Stimulated activated CD8-positive, alpha-beta memory T cell treated with anti-CD3 and anti-CD28 coated beads, Interleukin-12 subunit alpha, Interleukin-12 subunit beta, amount 100 ng/mL, for 24 hours (primary cell): ENCODE data around the gene AMY1A.
"Not testable (repeated sequence)": the region's sequence is repeated elsewhere in the genome, so short reads cannot be mapped to it uniquely, and the experiment has no call there.

ENCODE experiments used
- DNase-seq: peaks from one replicate; pipeline ENCODE4 v3.0.0-alpha.2; 2020; ENCODE audit errors: extremely low read depth

Gene AMY1A

GRCh38 chr1:103655460-103655859 lies at the start of gene AMY1A:
Gene AMY1A, plus strand, starts transcription at chr1:103655760. Its CDS starts 571 bp downstream, at chr1:103656331.
- not testable (repeated sequence) for DNase-seq

DNA sequence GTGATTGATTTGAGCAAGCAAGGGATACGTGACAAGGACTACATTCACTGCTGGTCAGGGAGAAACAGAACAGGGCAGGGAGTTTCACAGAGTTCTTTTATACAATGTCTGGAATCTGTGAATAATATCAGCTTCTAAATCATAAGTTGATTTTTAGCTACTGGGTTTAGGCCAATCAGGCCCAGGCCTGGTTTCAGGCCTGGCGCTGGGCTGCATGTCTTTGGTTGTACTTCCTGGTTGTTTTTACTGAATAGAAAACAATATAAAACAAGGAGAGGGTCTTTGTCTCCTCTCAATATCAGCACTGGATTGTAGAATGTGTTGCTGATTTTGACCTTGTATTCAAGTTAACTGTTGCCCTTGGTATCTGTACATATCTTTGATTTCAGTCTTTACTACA lies 39.2 kb upstream of the AMY1A start:
- DNase-seq, result no peak

- DNase-seq, result not testable (repeated sequence)
These were observed 38.5 kb upstream of the AMY1A start, which contains the start of gene AMY2A for GRCh38 chr1:103616994-103617477. Gene AMY2A, plus strand, starts transcription at chr1:103617427. Its CDS starts 14 bp downstream, at chr1:103617441.

GRCh38 chr1:103627436-103627835 lies 28.1 kb upstream of the AMY1A start:
- DNase-seq, result not testable (repeated sequence)

- DNase-seq, result not testable (repeated sequence)
These were observed 14.4 kb upstream of the AMY1A start for GRCh38 chr1:103641194-103641593.

- not testable (repeated sequence) for DNase-seq
These were observed 11.7 kb upstream of the AMY1A start for GRCh38 chr1:103643908-103644307.

- not testable (repeated sequence) for DNase-seq
These were observed 5.3 kb upstream of the AMY1A start for GRCh38 chr1:103650305-103650704.

GRCh38 chr1:103650889-103651288 lies 4.7 kb upstream of the AMY1A start:
- DNase-seq, result not testable (repeated sequence)

DNA sequence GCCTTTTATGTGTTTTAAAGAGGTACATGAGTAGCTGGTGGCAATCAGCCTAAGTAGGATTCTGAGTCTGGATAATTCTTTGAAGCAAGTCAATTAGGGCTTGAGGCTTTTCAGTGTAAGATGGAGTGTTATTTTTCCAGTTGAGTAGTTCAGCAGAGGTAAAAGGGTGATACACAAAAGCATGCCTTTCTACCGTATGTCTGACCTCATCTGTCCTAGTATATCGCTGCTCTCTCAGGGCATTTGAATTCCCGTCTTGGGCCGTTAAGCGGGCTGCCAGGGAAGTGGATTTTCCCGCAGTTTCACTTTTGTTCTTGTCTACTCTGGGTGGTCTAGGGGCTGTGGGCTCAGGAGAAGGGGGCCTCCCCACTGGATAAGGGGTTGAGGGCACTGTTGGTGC lies 1.4 kb upstream of the AMY1A start:
- DNase-seq, result not testable (repeated sequence)

DNA sequence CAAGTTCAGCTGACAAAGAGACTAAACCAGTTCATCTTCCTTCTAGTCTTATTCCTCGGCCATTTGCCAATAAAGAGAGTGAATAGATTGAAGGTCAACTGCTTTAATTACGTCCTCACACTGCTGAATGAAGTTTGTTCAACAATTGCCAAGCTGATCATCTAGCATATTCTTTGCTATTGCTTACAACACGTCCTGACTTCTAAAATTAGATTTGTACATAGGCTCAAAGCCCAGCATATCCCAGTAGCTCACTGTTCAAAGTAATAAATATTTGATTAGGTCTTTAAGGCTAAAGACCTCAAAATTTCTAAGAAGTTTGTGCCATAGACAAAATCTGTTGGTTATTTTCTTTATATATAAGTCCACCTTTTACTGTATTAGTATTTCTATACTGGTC lies 20.8 kb downstream of the AMY1A start:
- not testable (repeated sequence) for DNase-seq

GRCh38 chr1:103696110-103696509 lies 40.5 kb downstream of the AMY1A start, which contains the start of gene AMY1B:
Gene AMY1B, minus strand, starts transcription at chr1:103696210. Its CDS starts 571 bp downstream, at chr1:103695639.
- not testable (repeated sequence) for DNase-seq

DNA sequence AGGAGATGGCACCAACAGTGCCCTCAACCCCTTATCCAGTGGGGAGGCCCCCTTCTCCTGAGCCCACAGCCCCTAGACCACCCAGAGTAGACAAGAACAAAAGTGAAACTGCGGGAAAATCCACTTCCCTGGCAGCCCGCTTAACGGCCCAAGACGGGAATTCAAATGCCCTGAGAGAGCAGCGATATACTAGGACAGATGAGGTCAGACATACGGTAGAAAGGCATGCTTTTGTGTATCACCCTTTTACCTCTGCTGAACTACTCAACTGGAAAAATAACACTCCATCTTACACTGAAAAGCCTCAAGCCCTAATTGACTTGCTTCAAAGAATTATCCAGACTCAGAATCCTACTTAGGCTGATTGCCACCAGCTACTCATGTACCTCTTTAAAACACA lies 41.9 kb downstream of the AMY1A start:
- not testable (repeated sequence) for DNase-seq

DNA sequence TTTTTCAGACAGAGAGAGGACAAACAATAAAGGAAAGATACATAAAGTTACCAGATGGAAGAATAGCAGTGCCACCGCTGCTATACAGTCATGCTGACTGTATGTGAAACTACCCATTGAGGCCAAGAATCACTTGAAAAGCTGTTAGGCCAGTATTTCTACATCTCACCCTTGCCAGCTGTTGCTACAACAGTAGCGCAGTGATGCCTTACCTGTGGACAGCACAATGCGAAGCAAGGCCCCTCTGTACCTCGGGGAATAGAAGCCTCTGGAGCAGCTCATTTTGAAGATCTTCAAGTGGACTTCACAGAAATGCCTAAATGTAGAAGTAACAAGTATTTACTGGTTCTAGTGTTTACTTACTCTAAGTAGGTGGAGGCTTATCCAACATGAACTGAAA lies 45.1 kb downstream of the AMY1A start:
- not testable (repeated sequence) for DNase-seq

DNA sequence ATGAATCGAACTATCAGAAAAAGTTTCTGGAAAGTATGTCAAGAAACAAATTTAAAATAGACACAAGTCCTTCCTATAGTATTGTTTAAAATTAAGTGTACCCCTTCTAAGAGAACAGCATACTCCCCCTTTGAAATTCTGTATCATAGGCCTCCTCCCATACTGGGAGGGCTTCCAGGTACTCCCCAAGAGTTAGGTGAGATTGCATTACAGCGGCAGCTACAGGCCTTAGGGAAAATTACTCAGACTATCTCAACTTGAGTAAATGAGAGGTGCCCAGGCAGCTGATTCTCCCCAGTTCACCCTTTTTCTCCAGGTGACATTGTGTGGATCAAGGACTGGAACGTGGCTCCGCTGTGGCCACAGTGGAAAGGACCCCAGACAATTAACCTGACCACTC lies 45.7 kb downstream of the AMY1A start:
- DNase-seq, result not testable (repeated sequence)

DNA sequence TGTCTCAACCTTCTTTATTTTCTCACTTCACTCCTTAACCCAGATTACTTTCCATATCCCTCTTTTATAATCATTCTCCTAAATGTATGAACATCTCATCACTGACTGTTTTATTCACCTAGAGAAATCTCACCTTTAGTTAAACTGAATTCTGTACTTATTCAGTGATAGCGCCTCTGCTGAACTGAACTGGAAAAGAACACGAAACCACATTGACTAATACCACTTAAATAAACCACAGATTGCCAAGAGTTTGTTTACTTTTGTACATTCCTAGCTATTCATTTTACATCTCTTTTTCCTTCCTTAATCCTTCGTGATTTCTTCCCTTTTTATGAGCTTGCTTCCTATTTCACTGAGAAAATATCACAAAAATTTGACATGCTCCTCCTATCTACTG lies 52.1 kb downstream of the AMY1A start:
- not testable (repeated sequence) for DNase-seq

DNA sequence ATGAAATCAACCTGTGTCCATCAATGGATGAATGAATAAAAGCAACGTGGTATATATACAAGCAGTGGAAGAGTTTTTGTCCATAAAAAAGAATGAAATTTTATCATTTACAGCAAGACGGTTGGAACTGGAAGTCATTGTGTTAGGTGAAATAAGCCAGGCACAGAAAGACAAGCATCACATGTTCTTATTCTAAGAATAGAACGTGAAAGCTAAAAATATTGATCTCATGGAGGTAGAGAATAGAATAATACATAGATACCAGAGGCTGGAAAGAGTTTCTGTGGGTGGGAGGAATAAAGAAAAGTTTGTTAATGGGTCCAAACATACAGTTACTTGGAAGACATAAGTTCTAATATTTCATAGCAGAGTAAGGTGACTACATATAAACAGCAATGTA lies 54.8 kb downstream of the AMY1A start:
- not testable (repeated sequence) for DNase-seq
